SK-MEL-5 (cell line): ENCODE results near the gene SLMAP. TPM values are rescaled to one million over a fixed set of nuclear protein-coding genes. Genes with fewer than 3 reads are reported as not detected.
"Not testable (repeated sequence)": the region's sequence is repeated elsewhere in the genome, so short reads cannot be mapped to it uniquely, and the experiment has no call there.

Source experiments
- DNase-seq: peaks from one replicate; pipeline ENCODE4 v3.0.0-alpha.2; 2016; ENCODE audit warnings: low read depth, low spot score
- in situ Hi-C: cut with HindIII; loops from 2 replicates; pipeline ENCODE4 v1.10.0; 2016; ENCODE audit warnings: low sequenced_read_pairs, high pct_unique_total_duplicates, low pct_unique_long_range_greater_than_20kb
- total RNA-seq: library from RNA; depleted of rRNA; stranded (reverse); fragments of >200 nt; shearing (Covaris generic); gene quantifications from 2 replicates; pipeline ENCODE4 v1.2.3, GENCODE V29; 2014

The SLMAP gene
- total RNA-seq, 1 experiment from 2014 or later = 26.1 TPM

GRCh38 chr3:57783186-57784088 lies 27.3 kb downstream of the SLMAP start:
- DNase-seq = no peak
- in situ Hi-C loops = no loop called here

- in situ Hi-C loops = no loop called here
- no peak for DNase-seq
Measured at GRCh38 chr3:57784089-57784735, 28.1 kb downstream of the SLMAP start.

GRCh38 chr3:57785446-57785845 lies 29.3 kb downstream of the SLMAP start:
- in situ Hi-C loops = no loop called here
- no peak for DNase-seq

GRCh38 chr3:57787867-57788623 lies 31.9 kb downstream of the SLMAP start:
- DNase-seq = no peak
- in situ Hi-C loops = no loop called here

GRCh38 chr3:57788624-57789018 lies 32.5 kb downstream of the SLMAP start:
- in situ Hi-C loops = no loop called here
- no peak for DNase-seq

- DNase-seq = peak; percentile 32
- in situ Hi-C loops = no loop called here
Measured at GRCh38 chr3:57791245-57791644, 35.1 kb downstream of the SLMAP start.

- in situ Hi-C loops = no loop called here
Measured at GRCh38 chr3:57792198-57792597, 36.1 kb downstream of the SLMAP start.

GRCh38 chr3:57793737-57794187 lies 37.7 kb downstream of the SLMAP start:
- DNase-seq = no peak
- in situ Hi-C loops = no loop called here

More at GRCh38 chr3:57792198-57792597, 36.1 kb downstream of the SLMAP start:
- no peak for DNase-seq

- in situ Hi-C loops = no loop called here
- DNase-seq = no peak
Measured at GRCh38 chr3:57794501-57794900, 38.4 kb downstream of the SLMAP start.

GRCh38 chr3:57794951-57795350 lies 38.8 kb downstream of the SLMAP start:
- DNase-seq = no peak
- in situ Hi-C loops = no loop called here

GRCh38 chr3:57796261-57796660 lies 40.2 kb downstream of the SLMAP start:
- DNase-seq = no peak
- in situ Hi-C loops = no loop called here

GRCh38 chr3:57797701-57798487 lies 41.8 kb downstream of the SLMAP start:
- in situ Hi-C loops = no loop called here
- no peak for DNase-seq

- in situ Hi-C loops = no loop called here
- DNase-seq = peak; percentile 56
Measured at GRCh38 chr3:57803647-57804081, 47.6 kb downstream of the SLMAP start.

- in situ Hi-C loops = no loop called here
- DNase-seq = no peak
Measured at GRCh38 chr3:57805266-57805665, 49.2 kb downstream of the SLMAP start.

GRCh38 chr3:57805674-57806073 lies 49.6 kb downstream of the SLMAP start:
- in situ Hi-C loops = no loop called here
- peak; percentile 4 for DNase-seq

GRCh38 chr3:57806195-57806594 lies 50.1 kb downstream of the SLMAP start:
- DNase-seq, in situ Hi-C loops: not testable (repeated sequence)

- no peak for DNase-seq
- in situ Hi-C loops = no loop called here
Measured at GRCh38 chr3:57808961-57809608, 53.0 kb downstream of the SLMAP start.
